Measurements from ENCODE around the gene C1QTNF9.

C1QTNF9 gene

DNA sequence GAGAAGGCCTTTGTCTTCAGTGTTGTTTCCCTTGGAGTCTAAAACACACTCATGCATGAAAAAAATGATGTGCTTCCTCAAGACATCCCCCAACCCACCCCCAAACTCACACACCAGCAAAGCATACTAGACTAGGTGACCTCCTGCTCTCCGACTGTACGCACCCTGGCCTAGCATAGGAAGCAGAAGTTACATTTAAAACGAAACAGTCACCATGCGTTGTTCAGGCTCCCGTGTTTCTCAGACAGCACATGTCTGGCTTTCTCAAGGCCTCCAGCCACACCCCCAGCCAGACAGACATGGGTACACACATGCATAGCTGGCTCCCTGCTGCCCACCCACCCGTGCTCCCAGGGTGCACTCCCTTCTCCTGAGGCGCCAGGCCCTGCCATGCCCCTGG, 28.7 kb upstream of the C1QTNF9 start:
- no peaks in the 10 kb centered on the region for H3K27me3 ChIP-seq (ENCODE audit: control insufficient read depth in 2 of 2, insufficient read depth in 2 of 2, low read length in 2 of 2)
- H3K27ac ChIP-seq (ENCODE audit: low read depth in 2 of 2, low read length in 2 of 2) = no peak overlapping the region
- no peaks in the 10 kb centered on the region for H3K9me3 ChIP-seq (ENCODE audit: control insufficient read depth in 2 of 2, low read length in 2 of 2)

GRCh38 chr13:24281188-24282008, 28.0 kb upstream of the C1QTNF9 start:
- H3K9ac ChIP-seq (ENCODE audit: low read depth in 1 of 2, low read length in 2 of 2) = no peak overlapping the region
- H3K4me1 ChIP-seq (ENCODE audit: control insufficient read depth in 2 of 2, insufficient read depth in 2 of 2, low read length in 2 of 2) = no peaks in the 10 kb centered on the region
- peaks cover 22 to 23% of the 10 kb centered on the region in 2 donors for H3K36me3 ChIP-seq (ENCODE audit: control insufficient read depth in 2 of 2, insufficient read depth in 2 of 2, low read length in 2 of 2)
- H3K4me3 ChIP-seq (ENCODE audit: low read length in 2 of 2) = no peak overlapping the region
- H3K27ac ChIP-seq (ENCODE audit: low read depth in 2 of 2, low read length in 2 of 2) = no peak overlapping the region
- H3K27me3 ChIP-seq (ENCODE audit: control insufficient read depth in 2 of 2, insufficient read depth in 2 of 2, low read length in 2 of 2) = no peaks in the 10 kb centered on the region
- no peaks in the 10 kb centered on the region for H3K9me3 ChIP-seq (ENCODE audit: control insufficient read depth in 2 of 2, low read length in 2 of 2)

More for the DNA sequence above, 28.7 kb upstream of the C1QTNF9 start:
- no peak overlapping the region for H3K9ac ChIP-seq (ENCODE audit: low read depth in 1 of 2, low read length in 2 of 2)
- H3K36me3 ChIP-seq (ENCODE audit: control insufficient read depth in 2 of 2, insufficient read depth in 2 of 2, low read length in 2 of 2) = peaks cover 16 to 17% of the 10 kb centered on the region in 2 donors
- no peak overlapping the region for H3K4me3 ChIP-seq (ENCODE audit: low read length in 2 of 2)
- H3K4me1 ChIP-seq (ENCODE audit: control insufficient read depth in 2 of 2, insufficient read depth in 2 of 2, low read length in 2 of 2) = no peaks in the 10 kb centered on the region

- H3K36me3 ChIP-seq (ENCODE audit: control insufficient read depth in 2 of 2, insufficient read depth in 2 of 2, low read length in 2 of 2) = peaks cover 28 to 31% of the 10 kb centered on the region in 2 donors
- H3K27ac ChIP-seq (ENCODE audit: low read depth in 2 of 2, low read length in 2 of 2) = no peak overlapping the region
- H3K4me3 ChIP-seq (ENCODE audit: low read length in 2 of 2) = no peak overlapping the region
- H3K27me3 ChIP-seq (ENCODE audit: control insufficient read depth in 2 of 2, insufficient read depth in 2 of 2, low read length in 2 of 2) = no peaks in the 10 kb centered on the region
- H3K9me3 ChIP-seq (ENCODE audit: control insufficient read depth in 2 of 2, low read length in 2 of 2) = no peaks in the 10 kb centered on the region
- H3K4me1 ChIP-seq (ENCODE audit: control insufficient read depth in 2 of 2, insufficient read depth in 2 of 2, low read length in 2 of 2) = no peaks in the 10 kb centered on the region
- no peak overlapping the region for H3K9ac ChIP-seq (ENCODE audit: low read depth in 1 of 2, low read length in 2 of 2)
Measured at GRCh38 chr13:24282256-24282655, 27.1 kb upstream of the C1QTNF9 start.

DNA sequence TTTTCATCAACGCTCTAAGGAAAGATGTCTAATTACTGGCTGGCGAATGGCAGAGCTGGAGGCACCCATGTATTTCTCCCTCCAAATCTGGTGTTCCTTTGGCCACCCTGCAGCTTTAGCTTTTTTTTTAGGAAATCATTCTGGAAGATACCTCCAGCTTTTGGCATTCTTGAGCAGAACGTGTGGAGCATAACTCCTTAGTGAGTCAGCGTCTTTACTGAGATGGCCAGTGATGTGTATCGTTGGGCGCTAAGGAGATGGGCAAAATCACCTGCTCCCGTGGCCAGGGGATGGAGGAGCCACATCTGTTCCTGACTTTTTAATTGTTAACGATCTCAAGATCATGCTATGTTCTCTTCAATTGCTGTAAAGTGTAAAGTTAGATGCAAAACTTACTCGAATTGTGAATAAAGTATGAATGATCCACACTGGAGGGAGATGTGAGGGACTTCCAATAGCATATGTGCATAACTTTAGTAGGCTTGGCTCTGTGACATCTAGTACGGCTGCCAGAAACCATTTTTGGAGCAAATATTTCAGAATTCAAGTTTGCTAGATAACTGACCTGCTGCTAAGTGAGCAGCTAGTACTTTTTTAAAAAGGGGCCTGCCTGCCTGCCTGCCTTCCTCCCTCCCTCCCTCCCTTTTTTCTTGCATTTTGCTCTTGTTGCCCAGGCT, 24.4 kb upstream of the C1QTNF9 start:
- peaks cover 53 to 57% of the 10 kb centered on the region in 2 donors for H3K36me3 ChIP-seq (ENCODE audit: control insufficient read depth in 2 of 2, insufficient read depth in 2 of 2, low read length in 2 of 2)
- no peak overlapping the region for H3K4me3 ChIP-seq (ENCODE audit: low read length in 2 of 2)
- H3K27me3 ChIP-seq (ENCODE audit: control insufficient read depth in 2 of 2, insufficient read depth in 2 of 2, low read length in 2 of 2) = no peaks in the 10 kb centered on the region
- H3K9ac ChIP-seq (ENCODE audit: low read depth in 1 of 2, low read length in 2 of 2) = no peak overlapping the region
- no peaks in the 10 kb centered on the region for H3K4me1 ChIP-seq (ENCODE audit: control insufficient read depth in 2 of 2, insufficient read depth in 2 of 2, low read length in 2 of 2)
- no peaks in the 10 kb centered on the region for H3K9me3 ChIP-seq (ENCODE audit: control insufficient read depth in 2 of 2, low read length in 2 of 2)
- H3K27ac ChIP-seq (ENCODE audit: low read depth in 2 of 2, low read length in 2 of 2) = no peak overlapping the region

GRCh38 chr13:24286624-24287023, 22.8 kb upstream of the C1QTNF9 start:
- Histone ChIP-seq H3K9ac (ENCODE audit: low read depth in 1 of 2, low read length in 2 of 2) (no peak overlapping the region), H3K4me1 (ENCODE audit: control insufficient read depth in 2 of 2, insufficient read depth in 2 of 2, low read length in 2 of 2) (no peaks in the 10 kb centered on the region), H3K4me3 (ENCODE audit: low read length in 2 of 2) (no peak overlapping the region), H3K36me3 (ENCODE audit: control insufficient read depth in 2 of 2, insufficient read depth in 2 of 2, low read length in 2 of 2) (peaks cover 68% of the 10 kb centered on the region in 2 donors), H3K27me3 (ENCODE audit: control insufficient read depth in 2 of 2, insufficient read depth in 2 of 2, low read length in 2 of 2) (no peaks in the 10 kb centered on the region), H3K27ac (ENCODE audit: low read depth in 2 of 2, low read length in 2 of 2) (no peak overlapping the region), H3K9me3 (ENCODE audit: control insufficient read depth in 2 of 2, low read length in 2 of 2) (no peaks in the 10 kb centered on the region)

DNA sequence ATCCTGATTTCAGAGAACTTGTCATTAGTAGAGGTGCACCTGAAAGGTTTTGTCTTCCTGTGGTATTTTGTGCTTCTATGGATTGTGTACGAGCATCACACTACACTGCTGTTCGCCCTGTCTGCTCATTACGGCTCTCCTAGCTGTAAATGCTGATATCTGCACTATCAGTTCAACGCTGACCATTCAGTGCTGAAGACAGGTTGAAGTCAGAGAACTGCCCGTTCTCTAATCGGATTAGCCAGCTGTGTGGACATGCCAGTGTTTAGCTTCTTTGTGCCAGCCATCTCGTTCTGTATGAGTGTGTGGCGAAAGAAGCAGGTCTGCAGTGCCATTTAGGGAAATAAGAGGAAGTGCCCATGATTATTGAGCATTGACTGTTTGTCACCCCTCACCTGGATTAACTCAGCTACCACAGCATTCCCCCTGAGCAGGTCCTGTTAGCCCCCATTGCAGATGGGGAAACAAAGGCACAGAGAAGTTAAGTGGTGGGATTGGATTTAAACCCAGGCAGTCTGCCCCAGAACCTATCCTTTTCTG, 21.6 kb upstream of the C1QTNF9 start:
- no peaks in the 10 kb centered on the region for H3K27me3 ChIP-seq (ENCODE audit: control insufficient read depth in 2 of 2, insufficient read depth in 2 of 2, low read length in 2 of 2)
- H3K4me3 ChIP-seq (ENCODE audit: low read length in 2 of 2) = no peak overlapping the region
- no peak overlapping the region for H3K9ac ChIP-seq (ENCODE audit: low read depth in 1 of 2, low read length in 2 of 2)
- H3K36me3 ChIP-seq (ENCODE audit: control insufficient read depth in 2 of 2, insufficient read depth in 2 of 2, low read length in 2 of 2) = peaks cover 68 to 72% of the 10 kb centered on the region in 2 donors
- no peaks in the 10 kb centered on the region for H3K9me3 ChIP-seq (ENCODE audit: control insufficient read depth in 2 of 2, low read length in 2 of 2)
- no peaks in the 10 kb centered on the region for H3K4me1 ChIP-seq (ENCODE audit: control insufficient read depth in 2 of 2, insufficient read depth in 2 of 2, low read length in 2 of 2)
- no peak overlapping the region for H3K27ac ChIP-seq (ENCODE audit: low read depth in 2 of 2, low read length in 2 of 2)

DNA sequence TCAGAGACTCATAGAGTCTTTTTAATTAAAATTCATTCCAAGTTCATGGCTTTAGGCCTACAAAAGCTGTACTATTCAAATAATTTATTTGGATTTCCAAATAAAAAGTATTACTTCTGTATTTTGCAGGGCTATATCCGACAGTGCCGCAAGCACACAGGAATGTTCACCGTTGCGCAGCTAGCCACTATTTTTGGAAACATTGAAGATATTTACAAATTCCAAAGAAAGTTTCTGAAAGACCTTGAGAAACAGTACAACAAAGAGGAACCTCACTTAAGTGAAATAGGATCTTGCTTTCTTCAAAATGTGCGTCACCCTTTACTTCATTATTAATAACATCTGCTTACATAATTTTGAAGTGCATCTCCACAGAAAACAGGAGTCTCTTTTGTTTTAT, 20.5 kb upstream of the C1QTNF9 start:
- Histone ChIP-seq H3K36me3 (ENCODE audit: control insufficient read depth in 2 of 2, insufficient read depth in 2 of 2, low read length in 2 of 2) (peaks cover 70 to 76% of the 10 kb centered on the region in 2 donors), H3K4me1 (ENCODE audit: control insufficient read depth in 2 of 2, insufficient read depth in 2 of 2, low read length in 2 of 2) (no peaks in the 10 kb centered on the region), H3K27ac (ENCODE audit: low read depth in 2 of 2, low read length in 2 of 2) (no peak overlapping the region), H3K9me3 (ENCODE audit: control insufficient read depth in 2 of 2, low read length in 2 of 2) (no peaks in the 10 kb centered on the region), H3K9ac (ENCODE audit: low read depth in 1 of 2, low read length in 2 of 2) (no peak overlapping the region), H3K4me3 (ENCODE audit: low read length in 2 of 2) (no peak overlapping the region), H3K27me3 (ENCODE audit: control insufficient read depth in 2 of 2, insufficient read depth in 2 of 2, low read length in 2 of 2) (no peaks in the 10 kb centered on the region)

- no peaks in the 10 kb centered on the region for H3K9me3 ChIP-seq (ENCODE audit: control insufficient read depth in 2 of 2, low read length in 2 of 2)
- H3K9ac ChIP-seq (ENCODE audit: low read depth in 1 of 2, low read length in 2 of 2) = no peak overlapping the region
- no peaks in the 10 kb centered on the region for H3K27me3 ChIP-seq (ENCODE audit: control insufficient read depth in 2 of 2, insufficient read depth in 2 of 2, low read length in 2 of 2)
- no peak overlapping the region for H3K27ac ChIP-seq (ENCODE audit: low read depth in 2 of 2, low read length in 2 of 2)
- peaks cover 75 to 80% of the 10 kb centered on the region in 2 donors for H3K36me3 ChIP-seq (ENCODE audit: control insufficient read depth in 2 of 2, insufficient read depth in 2 of 2, low read length in 2 of 2)
- no peak overlapping the region for H3K4me3 ChIP-seq (ENCODE audit: low read length in 2 of 2)
- H3K4me1 ChIP-seq (ENCODE audit: control insufficient read depth in 2 of 2, insufficient read depth in 2 of 2, low read length in 2 of 2) = no peaks in the 10 kb centered on the region
Measured at GRCh38 chr13:24290280-24290932, 19.0 kb upstream of the C1QTNF9 start.

GRCh38 chr13:24292481-24292880, 16.9 kb upstream of the C1QTNF9 start:
- no peaks in the 10 kb centered on the region for H3K27me3 ChIP-seq (ENCODE audit: control insufficient read depth in 2 of 2, insufficient read depth in 2 of 2, low read length in 2 of 2)
- H3K4me3 ChIP-seq (ENCODE audit: low read length in 2 of 2) = no peak overlapping the region
- no peak overlapping the region for H3K9ac ChIP-seq (ENCODE audit: low read depth in 1 of 2, low read length in 2 of 2)
- H3K27ac ChIP-seq (ENCODE audit: low read depth in 2 of 2, low read length in 2 of 2) = no peak overlapping the region
- peaks cover 81 to 82% of the 10 kb centered on the region in 2 donors for H3K36me3 ChIP-seq (ENCODE audit: control insufficient read depth in 2 of 2, insufficient read depth in 2 of 2, low read length in 2 of 2)
- H3K4me1 ChIP-seq (ENCODE audit: control insufficient read depth in 2 of 2, insufficient read depth in 2 of 2, low read length in 2 of 2) = no peaks in the 10 kb centered on the region
- no peaks in the 10 kb centered on the region for H3K9me3 ChIP-seq (ENCODE audit: control insufficient read depth in 2 of 2, low read length in 2 of 2)

DNA sequence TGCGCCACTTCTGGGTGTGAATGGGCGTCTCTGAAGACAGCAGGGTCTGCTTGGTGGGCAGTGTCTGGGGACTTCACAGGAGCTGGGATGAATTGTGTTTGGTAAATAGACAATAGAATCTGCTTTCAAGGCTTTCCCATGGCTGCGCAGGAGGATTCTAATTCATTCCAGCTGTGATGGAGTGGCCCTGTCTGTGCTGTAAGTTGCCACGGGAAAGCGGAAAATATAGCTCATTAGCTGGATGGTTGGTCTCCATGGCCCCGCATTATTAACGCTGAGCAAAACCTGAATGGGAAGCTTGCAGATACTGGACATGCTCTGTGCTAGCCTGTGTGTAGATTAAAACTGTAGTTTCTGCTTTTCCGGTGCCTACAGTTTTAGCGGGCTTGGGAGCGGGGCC, 15.6 kb upstream of the C1QTNF9 start:
- Histone ChIP-seq H3K4me1 (ENCODE audit: control insufficient read depth in 2 of 2, insufficient read depth in 2 of 2, low read length in 2 of 2) (no peaks in the 10 kb centered on the region), H3K9ac (ENCODE audit: low read depth in 1 of 2, low read length in 2 of 2) (no peak overlapping the region), H3K36me3 (ENCODE audit: control insufficient read depth in 2 of 2, insufficient read depth in 2 of 2, low read length in 2 of 2) (peaks cover 81 to 84% of the 10 kb centered on the region in 2 donors), H3K27ac (ENCODE audit: low read depth in 2 of 2, low read length in 2 of 2) (no peak overlapping the region), H3K4me3 (ENCODE audit: low read length in 2 of 2) (no peak overlapping the region), H3K9me3 (ENCODE audit: control insufficient read depth in 2 of 2, low read length in 2 of 2) (no peaks in the 10 kb centered on the region), H3K27me3 (ENCODE audit: control insufficient read depth in 2 of 2, insufficient read depth in 2 of 2, low read length in 2 of 2) (no peaks in the 10 kb centered on the region)
